Caco-2 (cell line): Measurements from ENCODE around the gene LIMCH1. TPM values are rescaled to one million over a fixed set of nuclear protein-coding genes. Genes with fewer than 3 reads are reported as not detected.

Experiments used
- BruUV-seq: library from RNA; stranded (reverse); fragments of 400-500 nt; replicated peaks from 2 replicates; lab custom pipeline; 2021; lab: Mats Ljungman, UMichigan
- CTCF ChIA-PET: fragments of 300-600 bp; sonication (Branson Sonifier 250); formaldehyde crosslinking; loops from one replicate; lab custom pipeline; 2022; ENCODE audit warnings: antibody characterized with exemption; lab: Charles Lee
- POLR2A ChIA-PET: fragments of 300-600 bp; sonication (Branson Sonifier 250); formaldehyde crosslinking; loops from one replicate; lab custom pipeline; 2022; ENCODE audit warnings: antibody characterized with exemption; lab: Charles Lee
- DNase-seq, 2 experiments: peaks; one replicate each; pipeline versions ENCODE4 v3.0.0 to v3.0.0-alpha.2; 2020 to 2022
- H3K27me3 ChIP-seq: replicated peaks from 2 replicates; pipeline ENCODE4 v1.6.0; 2011; ENCODE audit warnings: low read length; ENCODE audit not compliant: control insufficient read depth, insufficient read depth
- H3K36me3 ChIP-seq: 2 replicates; pipeline ENCODE4 v1.5.1; 2011; ENCODE audit warnings: low read length; ENCODE audit not compliant: control insufficient read depth, insufficient read depth
- H3K4me1 ChIP-seq: fragments of 250-450 bp; sonication (Bioruptor Pico); 2 replicates; pipeline ENCODE4 v1.5.1; 2020; ENCODE audit warnings: mild to moderate bottlenecking
- H3K4me3 ChIP-seq: 2 replicates; pipeline ENCODE4 v1.5.1; 2011; ENCODE audit warnings: low read depth, mild to moderate bottlenecking, control low read depth, low read length
- H3K9me3 ChIP-seq: fragments of 250-450 bp; sonication (Bioruptor Pico); 2 replicates; pipeline ENCODE4 v1.5.1; 2020; ENCODE audit warnings: mild to moderate bottlenecking, moderate library complexity
- H3K27ac Mint-ChIP-seq: one replicate; pipeline ENCODE4 v1.8.0; 2022; ENCODE audit warnings: mixed read lengths; ENCODE audit not compliant: unreplicated experiment
- H3K27me3 Mint-ChIP-seq: one replicate; pipeline ENCODE4 v1.8.0; 2022; ENCODE audit warnings: mixed read lengths; ENCODE audit not compliant: insufficient read depth, unreplicated experiment
- H3K36me3 Mint-ChIP-seq: one replicate; pipeline ENCODE4 v1.8.0; 2022; ENCODE audit warnings: mild to moderate bottlenecking, mixed read lengths; ENCODE audit not compliant: insufficient read depth, unreplicated experiment
- H3K4me1 Mint-ChIP-seq: one replicate; pipeline ENCODE4 v1.8.0; 2022; ENCODE audit warnings: low read depth, mixed read lengths; ENCODE audit not compliant: unreplicated experiment
- H3K4me3 Mint-ChIP-seq: one replicate; pipeline ENCODE4 v1.8.0; 2022; ENCODE audit warnings: mild to moderate bottlenecking, moderate library complexity, mixed read lengths; ENCODE audit not compliant: unreplicated experiment
- H3K9me3 Mint-ChIP-seq: one replicate; pipeline ENCODE4 v1.8.0; 2022; ENCODE audit warnings: mixed read lengths; ENCODE audit not compliant: unreplicated experiment
- CTCF ChIP-seq, 2 experiments: fragments of 200-600 bp in 1 of 2; IDR thresholded peaks; 1 replicate in 1 of 2; 2 replicates in 1 of 2; pipeline versions ENCODE4 v1.5.1 to v1.8.0; 2011 to 2022; ENCODE audit warnings: antibody characterized with exemption in 1 of 2, control low read depth in 1 of 2, inconsistent platforms in 1 of 2, low read depth in 1 of 2, low read length in 1 of 2, mild to moderate bottlenecking in 1 of 2, moderate library complexity in 1 of 2; ENCODE audit not compliant: insufficient read depth in 1 of 2, severe bottlenecking in 1 of 2, unreplicated experiment in 1 of 2
- intact Hi-C: fragments of 100-400 bp; cut with micrococcal nuclease; formaldehyde crosslinking; loops from one replicate; pipeline ENCODE4 v1.10.0; 2022; ENCODE audit not compliant: unreplicated experiment
- total RNA-seq: library from RNA; stranded (reverse); gene quantifications from 2 replicates; pipeline ENCODE4 v1.2.3, GENCODE V29; 2022

The LIMCH1 gene
- total RNA-seq, 1 experiment from 2014 or later = 8.4 TPM

- Histone ChIP-seq H3K9me3 (no peaks in the 10 kb centered on the region), H3K36me3 (no peaks in the 10 kb centered on the region), H3K27me3 (no peaks in the 10 kb centered on the region), H3K4me3 (no peak overlapping the region), H3K4me1 (peaks cover 16% of the 10 kb centered on the region; the same call in 1 of the 2 replicates)
- no peaks in the 10 kb centered on the region for H3K9me3 Mint-ChIP-seq
- no peak for TF ChIP-seq CTCF (IDR thresholded peaks at IDR 0.05; ENCODE audit: insufficient read depth in 1 of 2, low read depth in 1 of 2, low read length in 1 of 2, severe bottlenecking in 1 of 2, unreplicated experiment in 1 of 2)
- peaks cover 6% of the 10 kb centered on the region for H3K4me1 Mint-ChIP-seq
- H3K27ac Mint-ChIP-seq = no peak overlapping the region
- no peak overlapping the region for H3K4me3 Mint-ChIP-seq
- POLR2A ChIA-PET = no interaction called here
- intact Hi-C loops = no loop called here
- DNase-seq = no peak
- no TSS peak for BruUV-seq
- H3K27me3 Mint-ChIP-seq = no peaks in the 10 kb centered on the region
- H3K36me3 Mint-ChIP-seq = no peaks in the 10 kb centered on the region
- CTCF ChIA-PET = no interaction called here
Measured at GRCh38 chr4:41573502-41574001, 35.6 kb downstream of the LIMCH1 start.

- Mint-ChIP-seq H3K27ac (no peak overlapping the region), H3K27me3 (no peaks in the 10 kb centered on the region), H3K36me3 (no peaks in the 10 kb centered on the region), H3K4me3 (no peak overlapping the region), H3K4me1 (peaks cover 6% of the 10 kb centered on the region), H3K9me3 (no peaks in the 10 kb centered on the region)
- DNase-seq = no peak
- ChIA-PET CTCF (no interaction called here), POLR2A (no interaction called here)
- Histone ChIP-seq H3K4me1 (peaks cover 16% of the 10 kb centered on the region; the same call in 1 of the 2 replicates), H3K36me3 (no peaks in the 10 kb centered on the region), H3K9me3 (no peaks in the 10 kb centered on the region), H3K4me3 (no peak overlapping the region), H3K27me3 (no peaks in the 10 kb centered on the region)
- BruUV-seq = no TSS peak
- intact Hi-C loops = no loop called here
- TF ChIP-seq CTCF (IDR thresholded peaks at IDR 0.05; ENCODE audit: insufficient read depth in 1 of 2, low read depth in 1 of 2, low read length in 1 of 2, severe bottlenecking in 1 of 2, unreplicated experiment in 1 of 2) = no peak
Measured at GRCh38 chr4:41575207-41575606, 37.2 kb downstream of the LIMCH1 start.

GRCh38 chr4:41575665-41576064 is 37.7 kb downstream of the LIMCH1 start:
- no peak overlapping the region for H3K4me3 Mint-ChIP-seq
- H3K4me1 Mint-ChIP-seq = peaks cover 6% of the 10 kb centered on the region
- TF ChIP-seq CTCF (IDR thresholded peaks at IDR 0.05; ENCODE audit: insufficient read depth in 1 of 2, low read depth in 1 of 2, low read length in 1 of 2, severe bottlenecking in 1 of 2, unreplicated experiment in 1 of 2) = no peak
- intact Hi-C loops = no loop called here
- Histone ChIP-seq H3K27me3 (no peaks in the 10 kb centered on the region), H3K4me3 (no peak overlapping the region), H3K36me3 (no peaks in the 10 kb centered on the region), H3K9me3 (no peaks in the 10 kb centered on the region), H3K4me1 (peaks cover 16% of the 10 kb centered on the region; the same call in 1 of the 2 replicates)
- no peaks in the 10 kb centered on the region for H3K9me3 Mint-ChIP-seq
- BruUV-seq = no TSS peak
- H3K27me3 Mint-ChIP-seq = no peaks in the 10 kb centered on the region
- ChIA-PET CTCF (no interaction called here), POLR2A (no interaction called here)
- DNase-seq = no peak
- H3K27ac Mint-ChIP-seq = no peak overlapping the region
- H3K36me3 Mint-ChIP-seq = no peaks in the 10 kb centered on the region
